Ovary (tissue), 9 donors: Measurements from ENCODE around the gene MBNL1. TPM values are rescaled to one million over a fixed set of nuclear protein-coding genes. Genes with fewer than 3 reads are reported as not detected.

Experiments
- DNase-seq, 5 donors: peaks; one replicate each; pipeline ENCODE4 v3.0.0-alpha.2; 2019 to 2020
- H3K27ac ChIP-seq, 2 donors: fragments of 200-600 bp; one replicate each; pipeline versions ENCODE4 v1.5.1 to v1.8.0; 2019 to 2022
- H3K27me3 ChIP-seq: fragments of 200-600 bp; one replicate; pipeline ENCODE4 v1.8.0; 2022
- H3K36me3 ChIP-seq: fragments of 200-600 bp; sonication (generic); one replicate; pipeline ENCODE4 v1.5.1; 2019
- H3K4me1 ChIP-seq: one replicate; pipeline ENCODE4 v1.8.1; 2013; ENCODE audit warnings: mild to moderate bottlenecking, moderate library complexity; ENCODE audit not compliant: insufficient read depth
- H3K4me3 ChIP-seq: fragments of 200-600 bp; sonication (generic); one replicate; pipeline ENCODE4 v1.5.1; 2017
- H3K9me3 ChIP-seq, 2 donors: fragments of 200-600 bp in 1 of 2; sonication (generic) in 1 of 2; one replicate each; pipeline versions ENCODE4 v1.5.1 to v1.8.1; 2013 to 2019; ENCODE audit warnings: mild to moderate bottlenecking in 1 of 2, moderate library complexity in 1 of 2
- EP300 ChIP-seq: sonication (generic); formaldehyde crosslinking; IDR thresholded peaks from one replicate; pipeline ENCODE4 v1.6.1; 2017; ENCODE audit warnings: antibody characterized with exemption
- POLR2A ChIP-seq: fragments of 450-650 bp; IDR thresholded peaks from one replicate; pipeline ENCODE4 v1.6.1; 2017; ENCODE audit warnings: antibody characterized with exemption, mild to moderate bottlenecking, moderate library complexity
- WGBS, 3 donors: extraction: QIAGEN DNeasy Blood & Tissue Kit in 1 of 3; methylation state at CpG; one replicate each; pipeline versions ENCODE4 v1.1.5 to v1.1.7; 2013 to 2017; 5-methylcytosine and 5-hydroxymethylcytosine counted together
- intact Hi-C, 4 donors: fragments of 100-400 bp; cut with DNase I; formaldehyde crosslinking; loops; one replicate each; pipeline versions ENCODE4 v1.11.0 to v1.15.1; 2022 to 2023
- polyA plus RNA-seq, 2 donors: library from polyadenylated mRNA; stranded (reverse); fragments of 200-250 nt in 1 of 2; fragments of 350-450 nt in 1 of 2; fragmentation: Illumina TruSeq in 1 of 2; extraction: RNeasy Lipid Tissue Mini Kit (QIAGEN cat#74804) in 1 of 2; gene quantifications; one replicate each; pipeline ENCODE4 v1.2.3, GENCODE V29; 2013 to 2014
- total RNA-seq, 7 donors: library from RNA; depleted of rRNA in 2 of 7; stranded (reverse); fragments of >200 nt in 2 of 7; fragmentation: NEBNext Ultra II Directional in 3 of 7; extraction: Animal tissue kit (Norgen Biotek cat#: 25700) in 3 of 7; gene quantifications; one replicate each; pipeline versions ENCODE4 v1.1.0 to v1.2.4, GENCODE V29; 2016 to 2023
- TF ChIP-seq, protein P1 (sequence below), 3 donors: fragments of 450-650 bp in 2 of 3; fragments of 200-600 bp in 1 of 3; IDR thresholded peaks; one replicate each; pipeline versions ENCODE4 v1.5.1 to v1.8.0; 2016 to 2022; ENCODE audit warnings: antibody characterized with exemption in 3 of 3, mild to moderate bottlenecking in 1 of 3
- donor health status: DM: no; HTN: no; CAD: no; lungs with moderate emphysema.
- donor health status: DM: no; HTN: no; CAD: no.
- donor health status: Bipolar disorder and iron deficiency.
- donor health status: DM: yes; HTN: yes; CAD: no.
- donor health status: DM: no; HTN: no; CAD: no.
- donor health status: DM: yes; HTN: yes; CAD: no.

The MBNL1 gene
- total and polyA plus RNA-seq, 9 donors = 39.7 to 152 (median 123) TPM

DNA sequence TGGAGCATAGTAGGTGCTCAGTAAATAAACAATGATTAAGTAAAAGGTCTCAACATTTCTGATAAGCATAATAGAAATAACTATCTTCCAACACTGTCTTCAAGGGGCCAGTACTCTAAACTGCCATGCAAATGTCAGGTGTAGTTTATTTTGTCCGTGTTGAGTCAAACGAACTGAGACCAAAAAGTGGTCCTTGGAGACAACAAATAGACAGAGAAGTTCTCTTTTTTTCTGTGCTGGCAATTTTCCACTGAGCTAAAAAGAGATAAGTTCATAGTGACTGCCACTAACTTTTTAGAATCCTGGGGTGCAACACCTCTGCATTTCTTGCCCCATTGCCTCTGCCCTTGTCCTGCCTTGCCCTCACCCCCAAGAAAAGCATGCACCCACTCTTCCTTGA, 14.7 kb upstream of the MBNL1 start:
- 79 to 84% (median 80%) methylated on average over 2 of the region's 2 CpGs for WGBS, 3 donors
- Histone ChIP-seq H3K9me3 (no peaks in the 10 kb centered on the region), H3K27ac (no peak overlapping the region), H3K27me3 (no peaks in the 10 kb centered on the region), H3K36me3 (no peaks in the 10 kb centered on the region), H3K4me1 (peaks cover 4% of the 10 kb centered on the region), H3K4me3 (no peak overlapping the region)
- no peak for DNase-seq
- intact Hi-C loops = no loop called here
- TF ChIP-seq, protein P1, sequence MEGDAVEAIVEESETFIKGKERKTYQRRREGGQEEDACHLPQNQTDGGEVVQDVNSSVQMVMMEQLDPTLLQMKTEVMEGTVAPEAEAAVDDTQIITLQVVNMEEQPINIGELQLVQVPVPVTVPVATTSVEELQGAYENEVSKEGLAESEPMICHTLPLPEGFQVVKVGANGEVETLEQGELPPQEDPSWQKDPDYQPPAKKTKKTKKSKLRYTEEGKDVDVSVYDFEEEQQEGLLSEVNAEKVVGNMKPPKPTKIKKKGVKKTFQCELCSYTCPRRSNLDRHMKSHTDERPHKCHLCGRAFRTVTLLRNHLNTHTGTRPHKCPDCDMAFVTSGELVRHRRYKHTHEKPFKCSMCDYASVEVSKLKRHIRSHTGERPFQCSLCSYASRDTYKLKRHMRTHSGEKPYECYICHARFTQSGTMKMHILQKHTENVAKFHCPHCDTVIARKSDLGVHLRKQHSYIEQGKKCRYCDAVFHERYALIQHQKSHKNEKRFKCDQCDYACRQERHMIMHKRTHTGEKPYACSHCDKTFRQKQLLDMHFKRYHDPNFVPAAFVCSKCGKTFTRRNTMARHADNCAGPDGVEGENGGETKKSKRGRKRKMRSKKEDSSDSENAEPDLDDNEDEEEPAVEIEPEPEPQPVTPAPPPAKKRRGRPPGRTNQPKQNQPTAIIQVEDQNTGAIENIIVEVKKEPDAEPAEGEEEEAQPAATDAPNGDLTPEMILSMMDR (IDR thresholded peaks at IDR 0.05) = no peak
- TF ChIP-seq POLR2A = no peak

DNA sequence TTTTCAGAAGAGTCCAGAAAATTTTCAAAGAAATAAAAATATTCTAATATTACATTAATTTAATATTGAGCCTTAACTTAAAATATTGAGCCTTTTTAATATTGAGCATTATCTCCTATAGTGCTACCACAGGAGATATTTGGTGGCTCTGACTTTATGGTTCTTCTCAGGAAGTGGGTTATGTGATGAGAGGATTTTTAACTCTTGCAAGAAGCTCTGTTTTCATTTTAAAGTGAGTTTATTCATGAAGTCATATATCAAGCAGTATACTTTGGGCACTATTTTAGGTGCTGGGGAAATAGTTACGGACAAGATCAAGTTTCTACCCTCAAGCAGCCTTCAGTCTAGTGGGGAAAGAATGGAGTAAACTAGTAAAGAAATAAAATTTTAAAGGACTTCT, 13.4 kb upstream of the MBNL1 start:
- Histone ChIP-seq H3K27ac (no peak overlapping the region), H3K27me3 (no peaks in the 10 kb centered on the region), H3K4me1 (peaks cover 6% of the 10 kb centered on the region), H3K9me3 (no peaks in the 10 kb centered on the region), H3K4me3 (no peak overlapping the region), H3K36me3 (no peaks in the 10 kb centered on the region)
- WGBS, 3 donors = 97 to 100% (median 98%) methylated on average over 1 of the region's 1 CpG
- no peak for DNase-seq
- intact Hi-C loops = no loop called here
- no peak for TF ChIP-seq POLR2A
- no peak for TF ChIP-seq EP300
- TF ChIP-seq, protein P1 (IDR thresholded peaks at IDR 0.05) = no peak

DNA sequence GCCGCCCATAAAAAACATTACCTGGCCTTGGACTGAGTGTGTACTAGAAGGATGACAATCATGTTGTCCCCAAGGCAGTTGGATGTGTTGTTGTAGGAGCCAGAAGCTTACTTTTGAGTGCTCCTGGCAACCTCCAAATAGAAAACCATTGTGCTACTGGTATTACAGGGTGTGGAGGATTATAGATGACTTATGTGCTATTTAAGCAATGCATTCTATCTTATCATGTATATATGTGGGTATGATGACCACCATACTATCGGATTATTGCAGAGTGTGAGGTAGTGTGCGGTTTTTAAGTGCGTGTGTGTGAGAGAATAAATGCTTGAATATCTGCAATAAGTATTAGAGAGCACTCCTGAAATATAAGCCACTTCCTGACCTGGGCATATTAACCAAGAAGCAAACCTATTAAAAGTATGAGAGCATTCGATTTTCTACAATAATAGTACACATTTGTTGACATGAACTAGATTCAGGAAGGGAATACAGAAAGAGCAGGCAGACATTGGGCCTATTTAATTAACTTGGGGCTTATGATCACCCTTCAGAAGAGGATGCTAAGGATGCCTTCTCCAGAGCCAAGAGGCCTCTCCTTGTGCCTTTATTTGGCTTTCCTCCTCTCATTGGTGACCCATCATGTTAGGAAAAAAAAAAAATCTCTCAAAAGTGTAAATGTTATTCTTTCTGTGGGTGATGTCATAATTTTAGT, 11.7 kb upstream of the MBNL1 start:
- intact Hi-C loops = no loop called here
- no peaks in the 10 kb centered on the region for H3K9me3 ChIP-seq
- H3K27ac ChIP-seq = no peak overlapping the region
- H3K4me3 ChIP-seq = no peak overlapping the region
- no peak for DNase-seq
- peaks cover 6% of the 10 kb centered on the region for H3K4me1 ChIP-seq
- 94 to 96% (median 96%) methylated on average over 5 of the region's 5 CpGs for WGBS, 3 donors
- no peak for TF ChIP-seq POLR2A
- no peak for TF ChIP-seq EP300
- TF ChIP-seq, protein P1 (IDR thresholded peaks at IDR 0.05) = no peak
- H3K36me3 ChIP-seq = no peaks in the 10 kb centered on the region
- no peaks in the 10 kb centered on the region for H3K27me3 ChIP-seq

DNA sequence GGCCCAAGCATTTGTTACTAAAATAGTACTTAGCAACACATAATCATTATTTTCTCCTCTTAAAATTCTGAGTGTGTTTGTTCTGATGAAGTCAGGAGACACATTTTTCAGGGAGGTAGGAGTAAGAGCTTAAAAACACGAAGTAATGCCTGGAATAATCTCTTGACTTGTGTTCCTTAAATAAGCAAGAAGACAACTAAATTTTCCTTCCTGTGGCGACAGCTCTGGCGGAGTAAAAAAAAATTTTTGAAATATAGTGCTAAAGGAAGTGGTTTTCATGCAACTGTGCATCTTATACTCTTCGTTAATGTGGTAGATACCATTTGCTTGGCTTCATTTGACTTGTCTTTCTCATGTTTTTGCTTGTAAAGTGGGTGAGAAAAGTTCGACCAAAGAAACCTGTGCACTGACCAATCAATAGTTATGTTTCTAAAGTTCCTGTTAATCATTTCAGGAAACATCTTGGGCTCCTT, 11.1 kb upstream of the MBNL1 start:
- TF ChIP-seq POLR2A (no peak), EP300 (no peak)
- TF ChIP-seq, protein P1 (IDR thresholded peaks at IDR 0.05) = no peak
- no peaks in the 10 kb centered on the region for H3K27me3 ChIP-seq
- no peak overlapping the region for H3K27ac ChIP-seq
- no peak for DNase-seq
- no peak overlapping the region for H3K4me3 ChIP-seq
- no peaks in the 10 kb centered on the region for H3K36me3 ChIP-seq
- H3K4me1 ChIP-seq = peaks cover 6% of the 10 kb centered on the region
- 62 to 78% (median 68%) methylated on average over 5 of the region's 5 CpGs for WGBS, 3 donors
- H3K9me3 ChIP-seq = no peaks in the 10 kb centered on the region
- intact Hi-C loops = no loop called here
